Peyer's patch (tissue), 4 donors: ENCODE data around the gene SOX30.

Source experiments
- CTCF ChIP-seq, 6 experiments: fragments of 450-650 bp in 4 of 6; fragments of 200-600 bp in 2 of 6; sonication (generic) in 1 of 6; IDR thresholded peaks; one replicate each; pipeline ENCODE4 v1.5.1; 2017 to 2019; ENCODE audit warnings: antibody characterized with exemption in 6 of 6, mild to moderate bottlenecking in 3 of 6, moderate library complexity in 1 of 6
- POLR2A ChIP-seq, 2 donors: fragments of 450-650 bp; IDR thresholded peaks; one replicate each; pipeline ENCODE4 v1.5.1; 2017; ENCODE audit warnings: antibody characterized with exemption in 2 of 2, mild to moderate bottlenecking in 2 of 2, moderate library complexity in 2 of 2

- TF ChIP-seq CTCF (IDR thresholded peaks at IDR 0.05) (no peak), POLR2A (IDR thresholded peaks at IDR 0.05) (no peak)
Measured at GRCh38 chr5:157594257-157594656, 58.0 kb downstream of the SOX30 start.
